HUES48 (cell line): Measurements from ENCODE around the gene TGFBR2.
"Not testable (repeated sequence)": the region's sequence is repeated elsewhere in the genome, so short reads cannot be mapped to it uniquely, and the experiment has no call there.

ENCODE experiments used
- H3K27ac ChIP-seq: one replicate; pipeline ENCODE4 v1.7.0; 2013; ENCODE audit warnings: low read depth, low read length, inconsistent platforms
- H3K27me3 ChIP-seq: 2 replicates; pipeline ENCODE4 v1.6.1; 2013; ENCODE audit warnings: mild to moderate bottlenecking, low read length; ENCODE audit not compliant: control insufficient read depth, insufficient read depth
- H3K36me3 ChIP-seq: 2 replicates; pipeline ENCODE4 v1.6.1; 2013; ENCODE audit warnings: low read length; ENCODE audit not compliant: control insufficient read depth, insufficient read depth
- H3K4me1 ChIP-seq: 2 replicates; pipeline ENCODE4 v1.6.1; 2013; ENCODE audit warnings: mild to moderate bottlenecking, low read length; ENCODE audit not compliant: control insufficient read depth, insufficient read depth
- H3K4me3 ChIP-seq: 2 replicates; pipeline ENCODE4 v1.5.1; 2013; ENCODE audit warnings: mild to moderate bottlenecking, low read depth, low read length
- H3K9ac ChIP-seq: 2 replicates; pipeline ENCODE4 v1.6.1; 2013; ENCODE audit warnings: mild to moderate bottlenecking, low read depth, low read length, moderate library complexity
- H3K9me3 ChIP-seq: 2 replicates; pipeline ENCODE4 v1.6.1; 2013; ENCODE audit warnings: low read length; ENCODE audit not compliant: control insufficient read depth, insufficient read depth

TGFBR2 gene

DNA sequence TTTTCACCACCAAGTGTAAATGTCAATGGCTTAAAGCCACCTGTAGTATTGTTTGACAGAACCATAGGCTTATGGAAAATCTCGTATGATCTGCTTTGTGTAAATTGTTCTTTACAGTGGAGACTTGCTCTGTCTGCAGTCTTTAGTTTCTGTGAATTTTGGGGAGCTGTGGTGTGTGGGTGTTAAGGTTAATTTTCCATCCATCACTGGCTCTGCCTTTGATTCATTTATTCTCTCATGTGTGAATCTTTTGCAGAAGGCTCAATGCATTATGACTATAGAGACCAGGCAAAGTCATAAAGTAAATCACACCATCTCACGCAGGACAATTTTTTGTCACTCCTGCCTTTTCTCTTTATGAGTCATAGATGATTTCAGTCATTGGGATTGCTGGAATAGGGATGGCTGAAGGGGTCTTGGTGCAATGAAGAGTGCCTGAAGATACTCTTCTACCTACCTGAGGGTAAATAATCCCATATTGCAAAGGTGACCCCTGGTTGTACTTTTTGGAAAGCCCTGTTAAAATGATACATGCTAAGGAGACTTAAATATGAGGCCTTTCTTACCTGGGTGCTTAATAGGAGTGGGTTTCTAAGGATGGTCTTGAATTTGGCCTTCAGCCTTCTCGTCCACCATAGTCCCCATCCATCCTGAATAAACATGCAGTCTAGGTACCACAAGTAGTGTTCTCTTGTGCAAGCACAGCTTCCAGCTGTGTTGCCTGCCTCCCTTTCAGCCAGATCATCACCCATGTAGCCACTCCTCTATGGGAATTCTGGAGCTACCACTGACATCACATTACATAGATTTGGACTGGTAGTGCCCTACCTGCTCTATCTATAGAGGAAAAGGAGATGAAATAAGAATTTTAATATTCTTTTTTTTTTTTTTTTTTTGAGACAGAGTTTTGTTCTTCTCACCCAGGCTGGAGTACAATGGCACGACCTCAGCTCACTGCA lies 14.3 kb downstream of the TGFBR2 start:
- H3K4me3 ChIP-seq, result no peak overlapping the region

DNA sequence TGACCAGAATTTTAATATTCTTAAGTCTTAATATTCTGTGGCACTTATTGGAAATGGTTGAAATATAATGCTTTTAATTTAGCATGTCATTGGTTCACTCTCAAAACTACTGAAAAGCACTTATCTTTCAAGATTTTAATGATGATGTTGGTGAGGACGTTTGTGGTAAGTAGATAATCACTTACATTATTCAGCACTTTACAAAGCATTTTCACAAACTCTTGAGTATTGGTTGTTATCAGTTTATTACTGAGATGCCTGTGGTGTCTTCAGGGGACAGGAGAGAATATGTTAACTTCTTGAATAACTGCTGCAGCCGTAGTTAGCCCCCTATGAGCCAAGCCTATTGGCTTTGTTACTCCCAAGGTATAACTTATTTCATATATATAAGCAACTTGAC lies 15.2 kb downstream of the TGFBR2 start:
- Histone ChIP-seq H3K27ac (no peak overlapping the region), H3K27me3 (no peaks in the 10 kb centered on the region), H3K9me3 (no peaks in the 10 kb centered on the region), H3K9ac (no peak overlapping the region), H3K4me3 (no peak overlapping the region), H3K36me3 (no peaks in the 10 kb centered on the region), H3K4me1 (peaks cover 5% of the 10 kb centered on the region)

More for the DNA sequence above, 14.3 kb downstream of the TGFBR2 start:
- no peaks in the 10 kb centered on the region for H3K9me3 ChIP-seq
- no peak overlapping the region for H3K27ac ChIP-seq
- H3K36me3 ChIP-seq, result no peaks in the 10 kb centered on the region
- no peak overlapping the region for H3K9ac ChIP-seq
- H3K27me3 ChIP-seq, result no peaks in the 10 kb centered on the region
- peaks cover 4% of the 10 kb centered on the region; the same call in 1 of the 2 replicates for H3K4me1 ChIP-seq

DNA sequence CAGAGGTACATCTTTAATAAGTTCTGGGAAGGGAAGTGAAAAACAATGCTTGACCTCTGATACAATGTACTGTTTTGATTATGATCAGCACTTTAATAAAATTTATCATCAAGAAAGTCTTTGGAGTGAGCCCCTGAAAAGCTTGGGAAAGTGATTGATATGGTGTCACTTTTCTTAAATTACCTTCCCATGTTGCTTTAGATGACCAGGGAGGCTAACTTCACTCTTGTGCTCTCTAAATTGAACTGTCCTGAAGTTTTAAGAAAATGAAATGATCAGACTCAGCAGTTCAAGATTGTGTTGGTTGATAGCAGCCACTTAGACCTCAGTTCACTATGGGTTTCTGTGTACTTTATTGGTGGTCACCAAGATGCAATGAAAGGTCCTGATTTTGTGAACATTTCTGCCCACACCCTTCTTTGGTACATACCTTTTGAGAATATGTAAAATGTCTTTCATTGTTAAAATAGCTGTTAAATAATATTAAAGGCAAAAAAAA lies 15.7 kb downstream of the TGFBR2 start:
- Histone ChIP-seq H3K4me3 (no peak overlapping the region), H3K9ac (no peak overlapping the region), H3K36me3 (no peaks in the 10 kb centered on the region), H3K27ac (no peak overlapping the region), H3K4me1 (peaks cover 8% of the 10 kb centered on the region), H3K9me3 (no peaks in the 10 kb centered on the region), H3K27me3 (no peaks in the 10 kb centered on the region)

DNA sequence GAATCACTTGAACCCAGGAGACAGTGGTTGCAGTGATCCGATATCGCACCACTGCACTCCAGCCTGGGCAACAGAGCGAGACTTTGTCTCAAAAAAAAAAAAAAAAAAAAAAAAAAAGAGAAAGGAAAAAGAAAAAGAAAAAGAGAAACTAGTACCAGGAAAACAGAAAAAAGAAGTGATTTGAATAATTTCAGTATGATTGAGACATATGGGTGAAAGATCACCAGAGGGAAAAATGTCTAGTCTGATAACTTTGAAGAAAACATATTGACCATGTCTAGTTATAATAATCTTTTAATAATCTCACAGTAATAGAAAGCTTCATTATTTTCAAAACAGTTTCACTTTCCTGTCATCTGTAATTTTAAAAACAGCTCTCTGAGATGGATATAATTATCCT lies 16.4 kb downstream of the TGFBR2 start:
- no peak overlapping the region for H3K27ac ChIP-seq
- no peaks in the 10 kb centered on the region for H3K9me3 ChIP-seq
- H3K36me3 ChIP-seq, result no peaks in the 10 kb centered on the region
- no peak overlapping the region for H3K4me3 ChIP-seq
- H3K9ac ChIP-seq, result no peak overlapping the region
- peaks cover 9% of the 10 kb centered on the region for H3K4me1 ChIP-seq
- no peaks in the 10 kb centered on the region for H3K27me3 ChIP-seq

DNA sequence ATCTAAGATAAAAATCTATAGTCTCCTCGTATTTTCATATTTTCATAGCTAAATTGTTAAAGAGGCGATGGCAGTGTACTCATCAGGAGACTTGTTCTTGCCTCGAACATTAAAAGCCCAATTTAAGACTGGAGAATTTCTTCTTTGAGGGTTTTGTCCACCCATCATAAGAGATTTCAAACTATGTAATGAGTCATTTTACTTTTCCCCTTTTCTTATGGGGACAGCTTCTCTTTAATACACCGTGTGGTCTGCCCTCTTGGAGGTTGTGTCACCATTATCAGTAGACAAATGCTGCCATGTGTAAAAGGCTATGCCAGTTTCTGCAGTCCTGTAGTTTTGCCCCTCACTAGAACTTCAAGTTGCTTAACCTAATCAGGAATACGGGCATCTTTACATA lies 16.9 kb downstream of the TGFBR2 start:
- Histone ChIP-seq H3K4me1 (peaks cover 14% of the 10 kb centered on the region), H3K9ac (no peak overlapping the region), H3K27me3 (no peaks in the 10 kb centered on the region), H3K9me3 (no peaks in the 10 kb centered on the region), H3K4me3 (no peak overlapping the region), H3K27ac (no peak overlapping the region), H3K36me3 (no peaks in the 10 kb centered on the region)

DNA sequence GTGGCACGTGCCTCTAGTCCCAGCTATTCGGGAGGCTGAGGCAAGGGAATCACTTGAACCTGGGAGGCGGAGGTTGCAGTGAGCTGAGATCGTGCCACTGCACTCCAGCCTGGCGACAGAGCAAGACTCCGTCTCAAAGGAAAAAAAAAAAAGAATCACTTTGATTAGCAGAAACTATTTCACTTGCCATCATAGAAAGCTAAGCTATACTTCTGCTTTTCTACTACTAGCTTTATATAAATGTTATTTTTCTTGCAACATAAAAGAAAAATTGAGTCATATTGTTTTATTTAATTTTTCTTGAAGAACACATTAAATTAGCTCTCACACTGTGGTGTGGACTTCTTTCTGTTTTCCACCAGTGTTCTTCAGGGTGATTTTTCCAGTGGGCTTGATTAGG lies 18.1 kb downstream of the TGFBR2 start:
- peaks cover 26% of the 10 kb centered on the region for H3K4me1 ChIP-seq
- not testable (repeated sequence) for H3K4me3 ChIP-seq, H3K9me3 ChIP-seq, H3K27ac ChIP-seq, H3K27me3 ChIP-seq, H3K36me3 ChIP-seq, H3K9ac ChIP-seq

DNA sequence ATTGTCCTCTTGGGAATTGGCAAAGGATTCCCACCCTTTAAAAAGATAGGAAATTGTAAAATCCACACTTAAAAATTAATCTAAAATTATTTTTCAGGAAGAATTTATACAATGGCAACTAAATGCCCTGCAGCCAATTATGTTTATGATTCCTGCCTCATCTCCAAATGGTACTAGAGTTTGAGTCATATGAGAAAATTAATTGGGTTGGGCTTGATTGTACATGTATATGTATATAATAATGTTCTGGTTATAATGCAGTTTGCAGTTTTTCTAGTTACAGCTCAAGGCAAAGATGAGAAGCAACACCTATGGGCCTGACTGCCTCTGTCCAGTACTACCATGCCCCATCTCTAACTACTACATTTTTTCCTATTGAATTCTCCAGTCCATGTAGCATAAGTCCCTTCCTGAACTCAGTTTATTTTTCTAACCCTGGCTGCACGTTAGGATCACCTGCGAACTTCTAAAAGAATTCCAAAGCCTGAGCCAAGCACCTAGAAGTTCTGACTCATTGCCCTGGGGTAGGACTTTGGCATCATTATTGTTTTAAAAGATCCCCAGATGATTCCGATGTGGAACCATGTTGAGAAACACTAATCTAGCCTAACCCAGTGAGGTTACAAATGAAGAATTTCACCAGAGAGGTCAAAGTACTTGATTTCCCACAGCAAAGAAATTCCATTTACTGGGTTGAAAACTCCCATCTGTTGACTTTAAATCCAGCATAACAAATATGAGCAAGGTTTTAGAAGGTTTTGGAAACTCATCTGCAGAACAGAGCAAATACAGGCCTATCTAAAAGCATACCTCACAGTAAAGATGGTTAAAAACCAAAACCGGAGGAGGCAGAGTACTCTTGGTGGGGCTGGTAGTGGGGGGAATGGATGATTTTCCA lies 19.4 kb downstream of the TGFBR2 start:
- Histone ChIP-seq H3K27ac (peak overlapping the region; percentile 43), H3K9ac (peak overlapping the region; percentile 0; the same call in 1 of the 2 replicates), H3K36me3 (no peaks in the 10 kb centered on the region), H3K4me3 (no peak overlapping the region), H3K9me3 (no peaks in the 10 kb centered on the region), H3K27me3 (no peaks in the 10 kb centered on the region), H3K4me1 (peaks cover 26% of the 10 kb centered on the region)

DNA sequence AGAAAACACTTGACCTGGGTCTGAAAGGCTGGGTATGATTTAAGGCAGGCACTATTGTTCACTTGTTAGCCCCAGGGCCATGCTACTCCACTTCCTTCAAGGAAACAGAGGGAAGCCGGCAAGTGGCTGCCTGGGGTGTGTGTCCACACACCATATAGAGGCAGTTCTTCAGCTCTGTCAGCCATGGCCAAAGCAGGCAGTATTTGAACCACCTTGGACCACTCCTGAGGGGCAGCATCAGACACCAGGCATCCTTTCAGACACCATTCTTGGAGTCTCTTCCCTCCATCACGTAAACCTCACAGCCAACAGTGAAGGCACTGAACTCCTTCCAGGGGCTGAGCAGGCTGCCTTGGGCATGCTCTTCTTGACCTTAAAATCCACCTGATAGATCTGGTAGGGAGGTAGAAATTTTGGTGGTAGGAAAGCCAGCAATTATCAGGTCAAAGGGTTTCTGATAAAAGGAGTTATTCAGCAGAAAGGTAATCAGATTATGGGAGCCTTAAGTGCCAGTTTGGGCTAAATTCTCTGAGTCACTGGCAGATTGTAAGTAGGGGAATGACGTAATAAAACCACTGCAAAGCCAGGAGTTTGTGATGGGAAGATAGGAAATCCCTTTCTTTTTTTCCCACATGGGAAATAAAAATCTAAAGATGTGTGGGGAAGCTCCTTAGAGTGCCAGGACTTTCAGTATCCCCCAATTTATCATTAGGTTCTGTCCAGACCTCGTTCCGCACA lies 20.2 kb downstream of the TGFBR2 start:
- Histone ChIP-seq H3K27ac (peak overlapping the region; percentile 43), H3K36me3 (no peaks in the 10 kb centered on the region), H3K4me3 (no peak overlapping the region), H3K27me3 (no peaks in the 10 kb centered on the region), H3K9me3 (no peaks in the 10 kb centered on the region), H3K4me1 (peaks cover 26% of the 10 kb centered on the region), H3K9ac (peak overlapping the region; percentile 0; the same call in 1 of the 2 replicates)

DNA sequence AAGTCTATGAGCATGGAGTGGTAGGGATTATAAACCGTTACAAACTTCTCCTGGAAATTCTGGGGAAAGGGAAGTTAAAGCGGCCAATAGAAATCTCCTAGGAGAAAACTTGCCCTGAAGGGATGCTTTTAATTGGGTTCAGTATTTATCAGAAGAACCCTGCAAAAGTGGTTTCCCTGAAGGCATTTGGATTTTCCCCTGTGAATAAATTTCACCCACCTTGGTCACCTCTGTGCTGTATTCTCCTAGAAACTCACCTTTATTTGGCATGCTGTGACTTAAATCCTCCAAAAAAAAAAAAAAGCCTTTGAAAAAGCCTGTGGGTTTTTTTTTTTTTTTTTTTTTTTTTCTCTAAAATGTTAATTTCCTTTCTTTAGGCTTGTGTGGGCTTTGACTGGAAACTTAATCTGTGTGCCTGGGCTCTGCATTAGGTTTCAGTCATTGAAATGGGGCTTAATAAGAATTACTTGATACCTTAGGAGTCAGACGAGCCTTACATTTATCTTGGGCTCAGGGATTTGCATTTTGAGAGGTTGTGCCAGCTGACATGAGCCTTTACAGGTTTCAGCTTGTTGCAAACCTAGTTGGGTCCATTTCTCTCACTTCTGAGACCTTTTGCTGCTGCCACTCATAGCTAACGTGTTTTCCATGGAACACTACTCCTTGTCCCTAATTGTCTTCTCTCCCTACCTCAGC lies 22.0 kb downstream of the TGFBR2 start:
- peak overlapping the region; percentile 70 for H3K27ac ChIP-seq

More for the DNA sequence above, 22.0 kb downstream of the TGFBR2 start:
- Histone ChIP-seq H3K9me3 (no peaks in the 10 kb centered on the region), H3K4me1 (peaks cover 26% of the 10 kb centered on the region), H3K9ac (peak overlapping the region; percentile 15; the same call in 1 of the 2 replicates), H3K4me3 (no peak overlapping the region), H3K27me3 (no peaks in the 10 kb centered on the region), H3K36me3 (no peaks in the 10 kb centered on the region)
